K562 (cell line): ENCODE data around the gene ZNF513. TPM values are rescaled to one million over a fixed set of nuclear protein-coding genes. Genes with fewer than 3 reads are reported as not detected.
A peak's percentile ranks its signal among the peaks of the same experiment; 100 is the strongest.

Experiments used
- BRD4 ChIP-seq: fragments of 200-600 bp; sonication (generic); IDR thresholded peaks from 2 replicates; pipeline ENCODE4 v1.6.1; 2017; ENCODE audit warnings: inconsistent platforms
- CBFB ChIP-seq: sonication (generic); formaldehyde crosslinking; IDR thresholded peaks from 2 replicates; pipeline ENCODE4 v1.4.0; 2020; ENCODE audit warnings: mild to moderate bottlenecking, missing genetic modification reagents
- DIDO1 ChIP-seq: fragments of 450-650 bp; IDR thresholded peaks from 2 replicates; pipeline ENCODE4 v1.6.1; 2016; ENCODE audit warnings: low read depth, missing biosample characterization, missing genetic modification characterization
- E2F5 ChIP-seq: sonication (generic); formaldehyde crosslinking; IDR thresholded peaks from 2 replicates; pipeline ENCODE4 v1.8.0; 2022; ENCODE audit warnings: mild to moderate bottlenecking, missing genetic modification reagents
- FOXA3 ChIP-seq, 2 experiments: fragments of 450-650 bp in 1 of 2; sonication (generic) in 1 of 2; formaldehyde crosslinking; IDR thresholded peaks in 1 of 2; conservative IDR thresholded peaks in 1 of 2; 2 replicates each; pipeline versions ENCODE4 v1.4.0 to v1.8.0; 2020 to 2022; ENCODE audit warnings: mild to moderate bottlenecking in 2 of 2, missing genetic modification reagents in 1 of 2
- HDAC2 ChIP-seq: fragments of 450-650 bp; IDR thresholded peaks from 2 replicates; pipeline ENCODE4 v1.6.1; 2016; ENCODE audit warnings: mild to moderate bottlenecking
- HMG20A ChIP-seq: fragments of 450-650 bp; formaldehyde crosslinking; conservative IDR thresholded peaks from 2 replicates; pipeline ENCODE4 v1.4.0; 2020; ENCODE audit warnings: mild to moderate bottlenecking, mixed read lengths
- ILK ChIP-seq: fragments of 450-650 bp; IDR thresholded peaks from 2 replicates; pipeline ENCODE4 v1.6.1; 2016; ENCODE audit warnings: missing genetic modification characterization, low read depth, mild to moderate bottlenecking, missing compliant biosample characterization, moderate library complexity, borderline replicate concordance
- IRF9 ChIP-seq: fragments of 450-650 bp; IDR thresholded peaks from 2 replicates; pipeline ENCODE4 v1.6.1; 2016; ENCODE audit warnings: missing biosample characterization, missing genetic modification characterization
- MAZ ChIP-seq, 2 experiments: fragments of 450-650 bp in 1 of 2; sonication (generic) in 1 of 2; formaldehyde crosslinking; IDR thresholded peaks in 1 of 2; conservative IDR thresholded peaks in 1 of 2; 2 replicates each; pipeline versions ENCODE4 v1.4.0 to v1.5.0; 2020; ENCODE audit warnings: mild to moderate bottlenecking in 1 of 2, missing genetic modification reagents in 1 of 2
- NFATC3 ChIP-seq: fragments of 450-650 bp; IDR thresholded peaks from 2 replicates; pipeline ENCODE4 v1.6.1; 2017; ENCODE audit warnings: mild to moderate bottlenecking
- PKNOX1 ChIP-seq: fragments of 450-650 bp; IDR thresholded peaks from 2 replicates; pipeline ENCODE4 v1.6.1; 2016
- PRPF4 ChIP-seq: fragments of 200-400 bp; formaldehyde crosslinking; IDR thresholded peaks from one replicate; pipeline ENCODE4 v1.6.1; 2017; ENCODE audit warnings: low read length, low read depth, mild to moderate bottlenecking; ENCODE audit not compliant: insufficient read depth, poor library complexity, severe bottlenecking
- STAT5A ChIP-seq: IDR thresholded peaks from 2 replicates; pipeline ENCODE4 v1.6.1; 2012; ENCODE audit warnings: low read length, inconsistent platforms, borderline replicate concordance
- ZNF311 ChIP-seq: fragments of 250-450 bp; sonication (Bioruptor Pico); IDR thresholded peaks from 2 replicates; pipeline ENCODE4 v1.4.0; 2020; ENCODE audit warnings: mild to moderate bottlenecking, moderate library complexity
- ZNF507 ChIP-seq: conservative IDR thresholded peaks from 2 replicates; pipeline ENCODE4 v1.6.1; 2017; ENCODE audit warnings: missing genetic modification characterization, missing compliant biosample characterization
- ZNF589 ChIP-seq: fragments of 200-800 bp; sonication (Bioruptor generic); IDR thresholded peaks from 2 replicates; pipeline ENCODE4 v1.6.1; 2016; ENCODE audit warnings: low read depth, missing genetic modification characterization, missing compliant biosample characterization
- ZNF717 ChIP-seq: fragments of 250-450 bp; sonication (Bioruptor Pico); IDR thresholded peaks from 2 replicates; pipeline ENCODE4 v1.5.0; 2021
- polyA plus RNA-seq, 8 experiments: library from polyadenylated mRNA; depleted of rRNA in 4 of 8; stranded (reverse) in 5 of 8; unstranded in 3 of 8; fragments of >200 nt; fragmentation: Nextera tagmentation in 2 of 8; fragmentation: Illumina TruSeq in 1 of 8; extraction: Ambion mirVana in 2 of 8; extraction: Trizol in 1 of 8; gene quantifications; 2 replicates each; pipeline versions ENCODE4 v1.2.1 to v1.2.3, GENCODE V29; 2011 to 2014; ENCODE audit warnings: inconsistent platforms in 1 of 8, missing spikeins in 1 of 8
- total RNA-seq, 7 experiments: library from RNA; depleted of rRNA in 6 of 7; stranded (reverse); fragments of >200 nt in 6 of 7; fragmentation: Illumina TruSeq in 2 of 7; extraction: Trizol in 2 of 7; gene quantifications; 2 replicates each; pipeline versions ENCODE4 v1.2.1 to v1.2.3, GENCODE V29; 2011 to 2021; ENCODE audit warnings: low replicate concordance in 1 of 7
- TF ChIP-seq, protein P1 (sequence below): fragments of 450-650 bp; IDR thresholded peaks from 2 replicates; pipeline ENCODE4 v1.6.1; 2016; ENCODE audit warnings: antibody characterized with exemption
- TF ChIP-seq, protein P2 (sequence below): fragments of 150-350 bp; IDR thresholded peaks from 2 replicates; pipeline ENCODE4 v1.6.1; 2014; ENCODE audit warnings: low read depth, mild to moderate bottlenecking, low read length, borderline replicate concordance

The ZNF513 gene
- total and polyA plus RNA-seq, 9 of the 15 experiments (the other 6 are each of a cell fraction or from before 2014, with no cell fraction given), result 0.04 to 13.6 (median 4.4) TPM

DNA sequence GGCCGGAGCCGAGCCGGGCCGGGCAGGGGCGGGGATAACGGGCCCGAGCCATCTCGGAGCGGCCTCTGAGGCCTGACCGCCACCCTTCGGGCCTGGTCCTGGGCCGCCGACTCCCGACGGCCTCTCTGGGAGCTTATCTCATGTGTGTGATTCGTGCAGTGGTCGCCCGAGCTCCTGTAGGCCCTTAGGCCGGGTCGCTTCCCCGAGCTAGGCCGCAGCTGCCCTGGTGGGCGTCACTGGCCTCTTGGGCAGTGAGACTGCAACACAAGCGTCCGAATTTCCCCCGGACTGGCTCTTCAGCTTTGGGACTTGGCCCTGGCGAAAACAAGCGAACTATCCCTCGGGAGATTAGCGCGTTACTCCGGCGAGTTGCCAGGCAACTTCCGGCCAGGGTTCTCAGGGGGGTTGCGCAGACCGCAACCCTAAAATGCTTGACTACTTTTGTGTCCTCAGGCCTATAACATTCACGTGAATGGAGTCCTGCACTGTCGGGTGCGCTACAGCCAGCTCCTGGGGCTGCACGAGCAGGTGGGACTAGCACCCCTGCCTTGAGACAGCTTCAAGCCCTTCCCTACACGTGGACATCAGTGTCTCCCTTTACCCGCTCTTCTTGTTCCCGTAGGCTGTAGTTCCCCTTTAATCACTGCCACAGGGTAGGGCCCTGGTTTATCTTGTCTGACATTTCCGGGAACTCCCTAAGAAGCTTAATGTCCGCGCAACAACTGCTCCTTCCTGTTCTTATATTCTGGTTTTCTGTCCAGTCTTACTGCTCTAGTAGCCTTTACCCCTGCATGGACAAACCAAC lies 9.5 kb downstream of the ZNF513 start (continued):
- TF ChIP-seq ZNF507 (tag) (no peak), IRF9 (tag) (no peak), MAZ (CRISPR knock-in tag; conservative IDR thresholded peaks at IDR 0.05 in 1 of 2, IDR thresholded peaks at IDR 0.05 in 1 of 2) (no peak), DIDO1 (tag) (no peak), PKNOX1 (peak; percentile 89), BRD4 (0 out of 2 replicates have a peak, but pooled peaks have one; percentile 12), HDAC2 (peak; percentile 69; the same call in 1 of the 2 replicates), CBFB (CRISPR knock-in tag) (no peak), FOXA3 (CRISPR knock-in tag; conservative IDR thresholded peaks at IDR 0.05 in 1 of 2, IDR thresholded peaks at IDR 0.05 in 1 of 2) (no peak; a peak in 1 of 4 replicates), HMG20A (CRISPR knock-in tag) (no peak), ZNF311 (CRISPR knock-in tag) (no peak), E2F5 (CRISPR knock-in tag) (no peak), PRPF4 (no peak), ILK (tag) (no peak), STAT5A (no peak; the same call in 1 of the 2 replicates), ZNF589 (CRISPR knock-in tag) (no peak), NFATC3 (no peak), ZNF717 (no peak)
- TF ChIP-seq, protein P1, sequence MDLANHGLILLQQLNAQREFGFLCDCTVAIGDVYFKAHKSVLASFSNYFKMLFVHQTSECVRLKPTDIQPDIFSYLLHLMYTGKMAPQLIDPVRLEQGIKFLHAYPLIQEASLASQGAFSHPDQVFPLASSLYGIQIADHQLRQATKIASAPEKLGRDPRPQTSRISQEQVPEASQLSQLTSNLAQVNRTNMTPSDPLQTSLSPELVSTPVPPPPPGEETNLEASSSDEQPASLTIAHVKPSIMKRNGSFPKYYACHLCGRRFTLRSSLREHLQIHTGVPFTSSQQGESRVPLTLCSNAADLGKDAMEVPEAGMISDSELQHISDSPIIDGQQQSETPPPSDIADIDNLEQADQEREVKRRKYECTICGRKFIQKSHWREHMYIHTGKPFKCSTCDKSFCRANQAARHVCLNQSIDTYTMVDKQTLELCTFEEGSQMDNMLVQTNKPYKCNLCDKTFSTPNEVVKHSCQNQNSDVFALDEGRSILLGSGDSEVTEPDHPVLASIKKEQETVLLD, result 0 out of 2 replicates have a peak, but pooled peaks have one; percentile 20
- TF ChIP-seq, protein P2, sequence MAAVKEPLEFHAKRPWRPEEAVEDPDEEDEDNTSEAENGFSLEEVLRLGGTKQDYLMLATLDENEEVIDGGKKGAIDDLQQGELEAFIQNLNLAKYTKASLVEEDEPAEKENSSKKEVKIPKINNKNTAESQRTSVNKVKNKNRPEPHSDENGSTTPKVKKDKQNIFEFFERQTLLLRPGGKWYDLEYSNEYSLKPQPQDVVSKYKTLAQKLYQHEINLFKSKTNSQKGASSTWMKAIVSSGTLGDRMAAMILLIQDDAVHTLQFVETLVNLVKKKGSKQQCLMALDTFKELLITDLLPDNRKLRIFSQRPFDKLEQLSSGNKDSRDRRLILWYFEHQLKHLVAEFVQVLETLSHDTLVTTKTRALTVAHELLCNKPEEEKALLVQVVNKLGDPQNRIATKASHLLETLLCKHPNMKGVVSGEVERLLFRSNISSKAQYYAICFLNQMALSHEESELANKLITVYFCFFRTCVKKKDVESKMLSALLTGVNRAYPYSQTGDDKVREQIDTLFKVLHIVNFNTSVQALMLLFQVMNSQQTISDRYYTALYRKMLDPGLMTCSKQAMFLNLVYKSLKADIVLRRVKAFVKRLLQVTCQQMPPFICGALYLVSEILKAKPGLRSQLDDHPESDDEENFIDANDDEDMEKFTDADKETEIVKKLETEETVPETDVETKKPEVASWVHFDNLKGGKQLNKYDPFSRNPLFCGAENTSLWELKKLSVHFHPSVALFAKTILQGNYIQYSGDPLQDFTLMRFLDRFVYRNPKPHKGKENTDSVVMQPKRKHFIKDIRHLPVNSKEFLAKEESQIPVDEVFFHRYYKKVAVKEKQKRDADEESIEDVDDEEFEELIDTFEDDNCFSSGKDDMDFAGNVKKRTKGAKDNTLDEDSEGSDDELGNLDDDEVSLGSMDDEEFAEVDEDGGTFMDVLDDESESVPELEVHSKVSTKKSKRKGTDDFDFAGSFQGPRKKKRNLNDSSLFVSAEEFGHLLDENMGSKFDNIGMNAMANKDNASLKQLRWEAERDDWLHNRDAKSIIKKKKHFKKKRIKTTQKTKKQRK, result no peak
